D721Med (cell line): ENCODE measurements around the gene TEX2.

Experiments used
- DNase-seq: peaks from one replicate; pipeline ENCODE4 v3.0.0; 2011; ENCODE audit warnings: low spot score; ENCODE audit not compliant: insufficient read length
- FAIRE-seq: peaks from 2 replicates; lab custom pipeline; 2011; peaks lifted over from hg19 to GRCh38; lab: Jason Lieb, UNC
- TF ChIP-seq, protein P1 (sequence below): IDR thresholded peaks from 2 replicates; pipeline ENCODE4 v1.5.1; 2012; ENCODE audit warnings: mild to moderate bottlenecking, control low read depth; ENCODE audit not compliant: insufficient read depth; ENCODE audit errors: missing control alignments

The TEX2 gene

DNA sequence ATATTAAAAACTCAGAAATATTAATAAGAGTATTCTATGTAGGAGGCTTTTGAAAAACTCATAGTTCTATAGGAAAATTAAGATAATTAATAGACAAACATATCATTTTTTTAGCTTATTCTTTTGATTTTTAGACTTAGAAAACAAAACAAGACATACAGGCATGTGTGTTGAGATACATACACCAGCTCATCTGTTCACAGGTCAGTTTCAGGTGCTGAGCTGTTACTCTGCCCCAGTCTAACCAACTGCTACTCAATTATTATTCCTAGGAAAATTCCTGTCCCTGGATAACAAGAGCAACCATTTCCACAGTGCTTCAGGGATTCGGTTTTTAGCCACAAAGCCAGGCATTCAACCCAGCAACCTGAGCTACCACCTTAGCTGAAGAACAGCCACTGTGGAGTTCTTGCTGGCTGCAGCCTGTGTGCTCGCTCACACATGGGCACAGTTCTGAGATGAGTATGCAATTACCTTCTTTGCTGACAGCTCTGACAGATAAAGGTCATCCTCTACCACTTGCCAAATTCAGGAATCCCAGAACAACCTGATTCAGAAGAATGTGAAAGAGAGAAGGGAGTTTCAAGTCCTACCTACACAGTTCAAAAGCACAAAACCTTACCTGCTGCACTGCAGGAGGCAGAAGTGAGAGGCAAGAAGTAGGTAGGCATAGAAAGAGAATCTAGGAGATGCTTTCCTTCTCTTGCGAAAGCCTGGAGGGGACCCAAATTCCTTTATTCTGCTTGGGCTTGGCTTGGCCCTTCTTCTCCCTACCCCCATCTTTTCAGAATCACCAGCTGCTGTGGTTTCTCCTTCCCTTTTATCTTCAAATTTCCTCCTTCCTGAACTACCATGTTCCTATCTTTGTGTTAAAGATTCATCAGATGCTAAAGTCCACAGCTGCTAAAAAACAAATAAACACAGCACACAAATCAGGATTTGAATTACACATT, 62.7 kb downstream of the TEX2 start:
- TF ChIP-seq, protein P1, sequence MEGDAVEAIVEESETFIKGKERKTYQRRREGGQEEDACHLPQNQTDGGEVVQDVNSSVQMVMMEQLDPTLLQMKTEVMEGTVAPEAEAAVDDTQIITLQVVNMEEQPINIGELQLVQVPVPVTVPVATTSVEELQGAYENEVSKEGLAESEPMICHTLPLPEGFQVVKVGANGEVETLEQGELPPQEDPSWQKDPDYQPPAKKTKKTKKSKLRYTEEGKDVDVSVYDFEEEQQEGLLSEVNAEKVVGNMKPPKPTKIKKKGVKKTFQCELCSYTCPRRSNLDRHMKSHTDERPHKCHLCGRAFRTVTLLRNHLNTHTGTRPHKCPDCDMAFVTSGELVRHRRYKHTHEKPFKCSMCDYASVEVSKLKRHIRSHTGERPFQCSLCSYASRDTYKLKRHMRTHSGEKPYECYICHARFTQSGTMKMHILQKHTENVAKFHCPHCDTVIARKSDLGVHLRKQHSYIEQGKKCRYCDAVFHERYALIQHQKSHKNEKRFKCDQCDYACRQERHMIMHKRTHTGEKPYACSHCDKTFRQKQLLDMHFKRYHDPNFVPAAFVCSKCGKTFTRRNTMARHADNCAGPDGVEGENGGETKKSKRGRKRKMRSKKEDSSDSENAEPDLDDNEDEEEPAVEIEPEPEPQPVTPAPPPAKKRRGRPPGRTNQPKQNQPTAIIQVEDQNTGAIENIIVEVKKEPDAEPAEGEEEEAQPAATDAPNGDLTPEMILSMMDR = no peak
- DNase-seq (no peak), FAIRE-seq (no peak)

DNA sequence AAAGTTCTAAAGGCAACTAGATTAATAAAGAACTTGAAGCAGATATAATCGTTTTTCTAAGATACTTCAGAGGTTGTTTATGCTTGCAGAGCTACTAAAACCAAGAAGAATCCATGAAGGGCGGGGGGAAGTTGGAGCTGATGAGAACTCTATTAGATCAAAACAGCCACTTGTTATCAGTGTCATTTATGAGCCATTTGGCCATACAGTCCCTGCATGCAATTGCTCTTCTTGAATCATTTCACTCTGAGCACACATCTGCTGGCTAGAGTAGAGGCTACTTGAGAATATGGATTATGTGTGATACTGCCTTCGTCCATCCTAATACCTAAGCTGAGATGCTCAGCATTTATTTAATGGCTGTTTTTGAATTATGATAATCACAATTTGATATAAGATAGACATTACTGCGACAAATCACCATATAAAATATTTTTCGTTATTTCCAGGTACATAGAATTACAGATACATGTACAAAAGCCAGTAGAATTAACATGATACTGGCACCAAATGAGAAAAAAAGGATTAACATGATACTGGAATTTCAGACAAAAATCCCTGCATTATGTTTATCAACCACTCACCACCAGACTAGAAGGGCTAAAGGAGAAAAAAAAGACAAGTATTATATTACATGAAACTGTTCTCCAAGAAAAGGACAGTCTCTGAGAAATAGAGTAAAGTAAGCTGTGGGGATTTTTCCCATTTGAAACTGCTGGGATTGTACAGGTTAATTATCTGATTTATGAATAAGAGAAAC, 64.5 kb downstream of the TEX2 start:
- FAIRE-seq (peak; percentile 11), DNase-seq (no peak)
- TF ChIP-seq, protein P1 = no peak

DNA sequence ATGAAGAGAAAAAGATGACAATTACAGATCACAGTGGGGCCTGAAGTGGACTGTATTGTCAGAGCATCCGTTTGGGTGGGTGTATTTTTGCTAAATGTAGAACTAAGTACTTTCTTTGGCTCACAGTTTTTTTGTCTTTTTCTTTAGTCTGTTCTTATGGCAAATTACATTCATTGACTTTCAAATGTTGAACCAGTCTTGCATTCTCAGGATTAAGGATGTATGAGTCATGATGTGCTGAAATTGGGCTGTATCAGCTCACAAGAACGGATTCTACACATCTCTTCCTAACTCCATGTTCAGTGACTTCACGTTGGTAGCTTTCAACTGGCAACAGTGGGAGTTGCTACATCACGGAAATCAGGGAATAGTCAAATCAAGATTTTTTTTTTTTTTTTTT, 66.5 kb downstream of the TEX2 start:
- FAIRE-seq = no peak
- TF ChIP-seq, protein P1 = no peak
- DNase-seq = no peak

DNA sequence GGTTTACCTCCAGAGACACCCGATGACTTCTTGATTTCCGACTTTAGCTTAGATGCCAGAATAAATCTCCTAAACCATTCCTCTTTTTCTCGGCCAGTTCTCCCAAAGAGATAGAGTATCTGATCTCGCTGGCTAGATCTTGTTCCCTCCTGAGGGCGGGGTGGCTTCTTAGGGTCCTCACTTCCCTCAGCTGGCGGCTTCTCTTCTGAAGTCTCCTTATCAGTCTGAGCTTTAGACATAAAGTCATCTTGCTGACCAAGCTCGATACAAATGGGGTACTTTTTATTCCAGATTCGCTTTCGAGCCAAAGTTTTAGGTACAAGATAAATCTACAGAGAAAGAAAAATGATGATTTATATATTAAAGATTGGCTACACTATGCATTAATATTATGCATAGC, 69.5 kb downstream of the TEX2 start:
- no peak for DNase-seq
- no peak for FAIRE-seq
- TF ChIP-seq, protein P1 = no peak

DNA sequence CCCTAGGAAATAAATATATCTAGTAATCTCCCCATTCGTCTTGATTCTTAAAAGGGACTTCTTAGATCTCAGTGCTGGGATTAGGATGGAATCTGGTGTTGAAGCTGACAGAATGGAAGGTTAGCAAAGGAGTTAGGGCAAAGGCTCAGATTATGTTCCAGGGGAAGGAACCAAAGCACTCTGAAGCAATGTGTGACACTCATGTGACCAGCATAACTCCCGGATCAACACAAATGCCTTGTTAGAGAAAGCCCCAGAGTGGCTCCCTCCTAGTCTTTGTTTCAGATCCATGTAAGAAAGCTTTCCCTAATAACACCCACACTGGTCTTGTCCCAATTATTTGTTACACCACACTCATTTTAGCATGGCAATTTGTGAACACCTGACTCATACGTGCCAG, 70.5 kb downstream of the TEX2 start:
- TF ChIP-seq, protein P1 = no peak
- FAIRE-seq = no peak
- no peak for DNase-seq

DNA sequence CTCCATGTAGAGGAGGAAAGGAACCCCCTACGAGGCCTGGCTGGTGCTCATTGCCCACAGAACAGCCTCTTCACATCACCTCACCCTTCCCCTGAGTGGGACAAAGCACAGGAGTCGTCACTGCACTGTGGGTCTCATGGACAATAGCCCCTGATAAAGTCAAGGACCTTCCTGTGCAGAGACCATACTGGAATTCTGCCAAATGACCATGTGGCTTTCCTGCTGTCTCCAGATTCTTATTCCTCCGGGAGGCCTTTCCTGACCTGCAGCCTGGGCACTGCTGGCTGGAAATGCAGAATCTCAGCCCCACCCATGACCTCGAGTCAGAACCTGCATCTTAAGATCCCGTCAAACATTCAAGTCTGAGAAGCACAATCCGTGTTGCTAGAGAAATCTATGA, 72.6 kb downstream of the TEX2 start:
- FAIRE-seq = no peak
- TF ChIP-seq, protein P1 = no peak
- DNase-seq = no peak
